Activated B cell treated with CpG ODN at 0.5 μM for 24 hours (primary cell): Measurements from ENCODE around the gene THSD1. TPM values are rescaled to one million over a fixed set of nuclear protein-coding genes. Genes with fewer than 3 reads are reported as not detected.

Experiments used
- ATAC-seq: fragments of 200-7000 bp; cut with Tn5 transposase; one replicate; pipeline ENCODE4 v1.10.0; 2021; ENCODE audit warnings: low read depth, mild to moderate bottlenecking, moderate library complexity
- CTCF ChIA-PET: fragments of 350-600 bp; sonication (Branson Sonifier 250); formaldehyde crosslinking; loops from one replicate; lab custom pipeline; 2021; ENCODE audit warnings: antibody characterized with exemption; lab: Charles Lee
- POLR2A ChIA-PET: fragments of 350-600 bp; sonication (Branson Sonifier 250); formaldehyde crosslinking; loops from one replicate; lab custom pipeline; 2021; ENCODE audit warnings: antibody characterized with exemption; lab: Charles Lee
- DNase-seq: peaks from one replicate; pipeline ENCODE4 v3.0.0; 2022
- H3K27ac Mint-ChIP-seq: one replicate; pipeline ENCODE4 v1.8.0; 2020; ENCODE audit warnings: mixed read lengths
- H3K27me3 Mint-ChIP-seq: one replicate; pipeline ENCODE4 v1.8.0; 2021; ENCODE audit warnings: mixed read lengths
- H3K36me3 Mint-ChIP-seq: one replicate; pipeline ENCODE4 v1.8.0; 2021; ENCODE audit warnings: low read depth, mixed read lengths
- H3K4me1 Mint-ChIP-seq: one replicate; pipeline ENCODE4 v1.8.0; 2021; ENCODE audit warnings: mixed read lengths
- H3K4me3 Mint-ChIP-seq: one replicate; pipeline ENCODE4 v1.8.0; 2020; ENCODE audit warnings: mild to moderate bottlenecking, mixed read lengths
- H3K9me3 Mint-ChIP-seq: one replicate; pipeline ENCODE4 v1.8.0; 2020; ENCODE audit warnings: mixed read lengths
- CTCF ChIP-seq: fragments of 200-600 bp; IDR thresholded peaks from one replicate; pipeline ENCODE4 v1.8.0; 2022; ENCODE audit warnings: antibody characterized with exemption, mild to moderate bottlenecking
- intact Hi-C: fragments of 100-400 bp; cut with micrococcal nuclease; formaldehyde crosslinking; loops from one replicate; pipeline ENCODE4 v1.15.1; 2024
- total RNA-seq: library from RNA; stranded (reverse); gene quantifications from 2 replicates; pipeline ENCODE4 v1.2.3, GENCODE V29; 2022

The THSD1 gene
- total RNA-seq, 1 donor from 2014 or later, result 0.31 TPM

DNA sequence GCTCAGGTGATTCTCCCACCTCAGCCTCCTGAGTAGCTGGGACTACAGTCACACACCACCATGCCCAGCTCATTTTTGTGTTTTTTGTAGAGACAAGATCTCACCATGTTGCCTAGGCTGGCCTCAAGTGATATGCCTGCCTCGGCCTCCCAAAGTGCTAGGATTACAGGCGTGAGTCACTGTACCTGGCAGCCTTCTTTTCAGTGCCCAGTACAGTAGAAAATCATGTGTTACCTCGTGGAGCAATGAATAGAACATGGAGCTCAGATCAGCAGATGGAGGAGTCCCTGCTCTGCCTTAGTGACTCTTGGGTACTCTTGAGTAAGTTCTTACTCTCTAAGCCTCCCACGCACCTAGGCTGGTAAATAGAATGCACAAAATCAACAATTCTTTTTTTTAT, 44.7 kb downstream of the THSD1 start:
- Mint-ChIP-seq H3K4me3 (no peak overlapping the region), H3K36me3 (no peaks in the 10 kb centered on the region), H3K27me3 (peaks cover 11% of the 10 kb centered on the region), H3K27ac (no peak overlapping the region), H3K4me1 (no peaks in the 10 kb centered on the region), H3K9me3 (no peaks in the 10 kb centered on the region)
- DNase-seq (no peak), ATAC-seq (no peak)
- no peak for TF ChIP-seq CTCF
- intact Hi-C loops, result no loop called here
- POLR2A ChIA-PET, result no interaction called here
- CTCF ChIA-PET, result no interaction called here

DNA sequence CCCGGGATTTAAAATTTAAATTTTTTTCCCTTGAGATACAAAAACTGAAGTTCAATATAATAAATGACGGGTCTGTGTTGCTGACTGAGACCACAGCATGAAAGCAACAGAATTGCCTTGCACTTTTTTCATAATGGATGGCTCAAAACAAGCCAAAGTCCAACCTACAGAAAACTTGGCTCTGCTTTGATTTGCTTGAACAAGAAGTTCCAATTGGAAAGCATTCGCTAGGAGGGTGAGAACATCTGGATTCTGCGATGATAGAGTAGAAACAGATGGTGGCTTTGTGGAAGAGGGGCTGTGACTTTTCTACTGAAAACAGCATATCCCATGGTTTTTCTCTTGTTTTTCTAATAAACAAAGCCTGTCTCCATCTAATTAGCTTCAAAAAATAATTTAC, 46.4 kb downstream of the THSD1 start:
- no peak for ATAC-seq
- Mint-ChIP-seq H3K27ac (no peak overlapping the region), H3K9me3 (no peaks in the 10 kb centered on the region), H3K27me3 (peaks cover 13% of the 10 kb centered on the region), H3K36me3 (no peaks in the 10 kb centered on the region), H3K4me1 (no peaks in the 10 kb centered on the region), H3K4me3 (no peak overlapping the region)
- no peak for TF ChIP-seq CTCF
- CTCF ChIA-PET, result no interaction called here
- no peak for DNase-seq
- intact Hi-C loops, result no loop called here
- POLR2A ChIA-PET, result no interaction called here

GRCh38 chr13:52356327-52356726, 49.6 kb downstream of the THSD1 start:
- Mint-ChIP-seq H3K4me3 (no peak overlapping the region), H3K27me3 (peaks cover 11% of the 10 kb centered on the region), H3K4me1 (no peaks in the 10 kb centered on the region), H3K36me3 (no peaks in the 10 kb centered on the region), H3K9me3 (no peaks in the 10 kb centered on the region), H3K27ac (no peak overlapping the region)
- intact Hi-C loops, result no loop called here
- CTCF ChIA-PET, result no interaction called here
- ATAC-seq (no peak), DNase-seq (no peak)
- POLR2A ChIA-PET, result no interaction called here
- TF ChIP-seq CTCF, result no peak

GRCh38 chr13:52353193-52353592, 52.8 kb downstream of the THSD1 start:
- Mint-ChIP-seq H3K27me3 (peaks cover 4% of the 10 kb centered on the region), H3K9me3 (no peaks in the 10 kb centered on the region), H3K27ac (no peak overlapping the region), H3K4me1 (no peaks in the 10 kb centered on the region), H3K4me3 (no peak overlapping the region), H3K36me3 (no peaks in the 10 kb centered on the region)
- TF ChIP-seq CTCF, result no peak
- DNase-seq (no peak), ATAC-seq (no peak)
- intact Hi-C loops, result no loop called here
- CTCF ChIA-PET, result no interaction called here
- POLR2A ChIA-PET, result no interaction called here

DNA sequence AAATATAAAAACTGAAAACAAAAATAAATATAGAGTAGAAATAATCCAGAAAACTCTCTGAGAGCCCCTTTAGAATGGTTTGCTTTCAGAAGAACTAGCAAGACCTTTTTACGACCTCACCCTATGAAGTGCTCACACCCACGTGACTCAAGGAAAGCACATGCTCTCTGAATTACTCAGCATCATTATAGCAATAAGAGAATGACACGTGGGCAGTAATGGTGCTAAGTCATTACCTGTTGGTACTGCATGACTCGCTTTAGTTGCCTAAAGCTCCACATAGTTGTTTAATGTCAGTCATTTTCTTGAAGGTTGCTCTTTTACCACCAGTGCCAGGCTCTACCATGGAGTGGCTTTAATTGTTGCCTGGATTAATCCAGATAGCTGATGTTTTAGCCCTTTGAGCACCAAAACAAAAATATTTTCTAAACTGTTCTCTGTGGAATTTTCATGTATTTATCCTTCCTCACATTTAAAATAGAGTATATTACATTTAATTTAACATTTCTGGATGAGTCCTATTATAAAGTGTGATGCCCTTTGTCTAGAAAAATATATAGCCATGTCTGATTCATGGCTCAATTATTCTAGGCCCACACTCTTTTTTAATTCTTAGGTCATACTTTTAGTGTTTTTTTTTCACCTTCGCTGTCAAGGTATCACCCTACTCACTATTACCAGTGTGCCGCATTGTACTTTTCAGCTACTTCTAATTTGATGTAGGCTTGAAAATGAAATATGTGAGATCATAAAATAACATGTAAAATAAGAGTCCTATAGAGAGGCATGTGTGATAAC, 56.8 kb downstream of the THSD1 start:
- peaks cover 4% of the 10 kb centered on the region for H3K27me3 Mint-ChIP-seq
- ATAC-seq, result no peak

More for the DNA sequence above, 56.8 kb downstream of the THSD1 start:
- intact Hi-C loops, result no loop called here
- ChIA-PET CTCF (no interaction called here), POLR2A (no interaction called here)
- Mint-ChIP-seq H3K27ac (no peak overlapping the region), H3K36me3 (no peaks in the 10 kb centered on the region), H3K4me1 (no peaks in the 10 kb centered on the region), H3K9me3 (peaks cover 3% of the 10 kb centered on the region), H3K4me3 (no peak overlapping the region)
- no peak for DNase-seq
- no peak for TF ChIP-seq CTCF
